ENCODE measurements around the gene TP53TG3.
"Not testable (repeated sequence)": the region's sequence is repeated elsewhere in the genome, so short reads cannot be mapped to it uniquely, and the experiment has no call there.

TP53TG3 gene

DNA sequence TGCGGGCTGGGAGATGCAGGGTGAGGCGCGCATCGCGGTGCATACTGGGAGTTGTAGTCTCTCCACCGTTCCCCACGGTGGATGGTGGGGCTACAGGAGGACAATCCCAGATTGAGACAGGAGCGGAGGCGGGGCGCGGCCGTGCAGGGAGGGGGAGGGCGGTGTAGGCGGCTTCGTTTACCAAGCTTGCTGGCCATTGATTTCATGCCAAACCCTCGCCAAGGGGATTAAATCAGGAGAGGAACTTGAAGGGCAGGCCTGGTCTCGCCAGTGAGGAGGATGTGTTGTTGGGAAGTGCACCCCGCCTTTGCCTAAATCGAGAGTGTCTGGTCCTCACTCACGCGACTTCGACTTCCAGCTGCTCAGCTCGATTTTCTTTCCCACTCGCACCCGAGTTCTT is at the start of gene TP53TG3:
Gene TP53TG3 (minus strand): TSS at position 101 of the 400 bp plus-strand sequence. CDS start 68 bp downstream, at position 33.
- not testable (repeated sequence) for DNase-seq

- DNase-seq = not testable (repeated sequence)
Observed at GRCh38 chr16:32650876-32651275, 25.1 kb downstream of the TP53TG3 start.

DNA sequence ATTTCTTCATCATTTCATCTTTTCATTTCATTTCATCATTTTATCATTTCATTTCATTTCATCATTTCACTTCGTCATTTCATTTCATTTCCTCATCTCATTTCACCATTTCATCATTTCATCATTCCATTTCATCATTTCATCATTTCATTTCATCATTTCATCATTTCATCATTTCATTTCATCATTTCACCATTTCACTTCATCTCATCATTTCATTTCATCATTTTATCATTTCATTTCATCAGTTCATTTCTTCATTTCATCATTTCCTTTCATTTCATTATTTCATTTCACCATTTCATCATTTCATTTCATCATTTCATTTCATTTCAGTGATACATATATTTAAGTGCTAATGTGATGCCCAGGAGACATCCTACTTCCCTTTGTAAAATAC is 28.4 kb downstream of the TP53TG3 start:
- not testable (repeated sequence) for DNase-seq

DNA sequence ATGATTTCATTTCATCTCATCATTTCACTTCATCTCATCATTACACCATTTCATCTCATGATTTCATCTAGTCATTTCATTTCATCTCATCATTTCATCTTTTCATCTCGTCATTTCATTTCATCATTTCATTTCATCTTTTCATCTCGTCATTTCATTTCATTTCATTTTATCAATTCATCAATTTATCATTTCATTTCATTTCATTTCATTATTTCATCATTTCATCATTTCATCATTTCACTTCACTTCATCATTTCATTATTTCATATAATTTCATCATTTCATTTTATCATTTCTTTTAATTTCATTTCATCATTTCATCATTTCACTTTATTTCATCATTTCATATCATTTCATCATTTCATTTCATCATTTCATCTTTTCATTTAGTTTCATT is 29.2 kb downstream of the TP53TG3 start:
- not testable (repeated sequence) for DNase-seq

- not testable (repeated sequence) for DNase-seq
Observed at GRCh38 chr16:32646177-32646576, 29.8 kb downstream of the TP53TG3 start.

DNA sequence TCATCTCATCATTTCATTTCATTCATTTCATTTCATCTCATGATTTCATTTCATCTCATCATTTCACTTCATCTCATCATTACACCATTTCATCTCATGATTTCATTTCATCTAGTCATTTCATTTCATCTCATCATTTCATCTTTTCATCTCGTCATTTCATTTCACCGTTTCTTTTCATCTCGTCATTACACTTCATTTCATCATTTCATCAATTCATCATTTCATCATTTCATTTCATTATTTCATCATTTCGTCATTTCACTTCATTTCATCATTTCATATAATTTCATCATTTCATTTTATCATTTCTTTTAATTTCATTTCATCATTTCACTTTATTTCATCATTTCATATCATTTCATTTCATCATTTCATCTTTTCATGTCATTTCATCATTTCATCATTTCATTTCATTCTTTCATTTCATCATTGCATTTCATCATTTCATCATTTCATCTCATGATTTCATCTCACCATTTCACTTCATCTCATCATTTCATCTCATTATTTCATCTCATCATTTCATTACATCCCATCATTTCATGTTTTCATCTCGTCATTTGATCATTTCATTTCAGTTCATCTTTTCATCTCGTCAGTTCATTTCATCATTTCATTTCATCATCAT is 30.6 kb downstream of the TP53TG3 start:
- DNase-seq = peak; percentile 56

GRCh38 chr16:32644715-32645114 is 31.2 kb downstream of the TP53TG3 start:
- DNase-seq = peak; percentile 35

GRCh38 chr16:32637614-32638013 is 38.4 kb downstream of the TP53TG3 start:
- DNase-seq = not testable (repeated sequence)

DNA sequence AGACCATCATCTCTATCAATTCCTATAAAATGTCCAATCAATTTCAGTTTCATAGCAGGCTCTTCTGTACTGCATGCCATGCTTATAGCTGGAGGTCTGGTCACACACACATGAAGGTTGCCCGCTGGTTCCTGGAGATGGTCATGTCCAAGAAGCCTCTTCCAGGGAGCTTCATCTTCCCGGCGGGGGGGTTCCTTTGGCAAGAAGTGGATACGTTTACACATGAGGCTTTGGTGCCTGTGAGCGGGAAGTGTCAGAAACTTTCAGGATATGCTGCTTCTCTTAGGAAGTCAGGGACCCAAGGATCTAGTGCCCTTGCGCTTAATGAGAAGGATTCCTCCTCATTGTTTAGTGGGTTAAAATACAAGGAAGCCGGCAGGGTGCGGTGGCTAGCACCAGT is 43.9 kb downstream of the TP53TG3 start:
- not testable (repeated sequence) for DNase-seq

Measured in eye (tissue), 1 donor.